ENCODE measurements around the gene KCNJ6. TPM values are rescaled to one million over a fixed set of nuclear protein-coding genes. Genes with fewer than 3 reads are reported as not detected.
"Not testable (repeated sequence)": the region's sequence is repeated elsewhere in the genome, so short reads cannot be mapped to it uniquely, and the experiment has no call there.

The KCNJ6 gene
- total RNA-seq, 1 donor from 2014 or later = 0.82 TPM

DNA sequence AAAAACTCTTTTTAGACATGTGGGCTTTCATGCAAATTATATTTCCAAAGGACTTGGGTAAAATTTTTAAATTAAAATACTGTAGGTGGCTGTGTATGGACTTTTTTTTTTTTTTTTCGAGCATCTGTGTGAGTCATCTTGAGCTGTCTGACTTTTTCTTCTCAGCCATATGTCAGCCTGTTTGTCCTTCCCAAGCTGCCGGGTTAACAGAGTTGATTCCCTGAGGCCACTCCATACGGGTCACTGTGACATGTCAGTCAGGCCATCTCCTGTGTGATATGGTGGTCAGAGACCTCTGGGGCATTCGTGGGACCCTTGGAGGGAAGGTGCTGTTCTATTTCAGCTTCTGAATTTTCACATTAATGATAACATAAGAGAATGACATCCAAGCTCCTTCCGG, 148.3 kb downstream of the KCNJ6 start:
- no peak for DNase-seq

GRCh38 chr21:37766129-37766528, 150.1 kb downstream of the KCNJ6 start:
- no peak for DNase-seq

DNA sequence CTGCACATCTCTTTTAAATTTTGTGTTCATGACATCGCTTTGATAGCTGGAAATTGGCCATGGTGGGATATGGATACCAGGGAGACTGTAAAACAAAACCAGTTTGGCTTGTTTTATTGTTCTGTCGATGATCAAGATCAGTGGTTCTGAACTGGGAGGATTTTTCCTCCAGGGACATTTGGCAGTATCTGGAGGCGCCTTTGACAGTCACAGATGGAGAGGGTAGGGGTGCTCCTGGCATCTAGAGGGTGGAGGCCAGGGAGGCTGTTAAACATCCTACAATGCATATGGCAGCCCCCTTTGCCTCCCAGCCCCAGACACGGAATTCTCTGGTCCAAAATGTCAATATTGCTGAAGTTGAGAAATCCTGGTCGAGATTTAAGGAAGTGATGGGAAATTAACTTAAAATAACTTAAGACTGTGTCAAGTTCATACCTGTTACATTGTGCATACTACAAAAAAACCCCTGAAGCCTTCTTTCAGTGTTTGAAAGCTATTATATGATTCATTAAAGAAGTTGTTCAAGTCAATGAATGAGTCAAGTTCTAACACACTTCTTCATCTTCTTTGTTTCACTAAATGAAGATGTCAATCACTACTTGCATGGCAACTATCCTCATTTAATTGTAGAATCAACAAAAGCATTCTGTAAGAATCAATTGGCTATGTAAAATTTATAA, 150.9 kb downstream of the KCNJ6 start:
- no peak for DNase-seq

GRCh38 chr21:37764691-37765090, 151.6 kb downstream of the KCNJ6 start:
- DNase-seq = no peak

GRCh38 chr21:37763298-37763697, 153.0 kb downstream of the KCNJ6 start:
- DNase-seq = no peak

GRCh38 chr21:37762606-37763005, 153.7 kb downstream of the KCNJ6 start:
- peak; percentile 53 for DNase-seq

GRCh38 chr21:37761406-37761805, 154.9 kb downstream of the KCNJ6 start:
- not testable (repeated sequence) for DNase-seq

GRCh38 chr21:37759777-37760176, 156.5 kb downstream of the KCNJ6 start:
- no peak for DNase-seq

DNA sequence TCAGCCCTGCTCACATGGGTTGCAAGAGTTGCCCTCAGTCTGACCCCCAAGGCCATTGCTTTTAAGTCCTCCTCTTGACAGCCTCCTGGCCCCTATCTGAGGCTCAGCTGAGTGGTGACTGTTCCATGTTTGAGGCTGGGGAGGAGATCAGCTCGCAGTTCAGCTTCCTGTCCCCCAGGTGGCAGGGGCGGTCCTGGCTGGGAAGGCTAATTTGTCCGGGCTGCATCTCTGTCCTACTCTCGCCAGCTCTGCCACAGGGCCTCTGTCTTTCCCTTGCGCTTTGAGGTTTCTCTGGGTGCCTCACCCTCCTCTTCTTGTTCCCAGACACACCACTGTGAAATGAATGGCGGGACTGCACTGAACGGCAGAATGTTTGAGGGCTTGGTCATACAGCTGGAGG, 157.3 kb downstream of the KCNJ6 start:
- no peak for DNase-seq

- DNase-seq = no peak
Measured at GRCh38 chr21:37757606-37758376, 158.5 kb downstream of the KCNJ6 start.

GRCh38 chr21:37753122-37753599, 163.1 kb downstream of the KCNJ6 start:
- DNase-seq = no peak

GRCh38 chr21:37751268-37751975, 164.8 kb downstream of the KCNJ6 start:
- DNase-seq = no peak

DNA sequence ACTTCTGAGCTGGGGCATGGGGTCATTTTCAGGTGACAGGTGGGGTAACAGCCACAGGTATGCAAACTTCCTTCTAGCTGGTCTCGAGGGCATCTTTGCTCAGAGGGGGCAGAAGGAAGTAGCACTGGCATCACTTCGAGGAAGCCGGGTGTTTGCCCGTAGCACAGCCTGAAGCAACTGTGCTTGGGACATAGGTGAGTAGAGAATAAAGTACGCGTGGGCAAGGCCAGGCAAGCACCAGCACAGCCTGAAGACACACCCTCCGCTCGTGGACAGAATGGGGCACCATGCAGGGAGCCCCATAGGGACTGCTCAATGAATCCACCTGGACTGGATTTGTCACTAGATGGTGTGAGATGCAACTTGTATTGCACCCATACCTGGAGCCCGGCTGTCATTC, 167.1 kb downstream of the KCNJ6 start:
- no peak for DNase-seq

- no peak for DNase-seq
Measured at GRCh38 chr21:37748351-37748750, 167.9 kb downstream of the KCNJ6 start.

DNA sequence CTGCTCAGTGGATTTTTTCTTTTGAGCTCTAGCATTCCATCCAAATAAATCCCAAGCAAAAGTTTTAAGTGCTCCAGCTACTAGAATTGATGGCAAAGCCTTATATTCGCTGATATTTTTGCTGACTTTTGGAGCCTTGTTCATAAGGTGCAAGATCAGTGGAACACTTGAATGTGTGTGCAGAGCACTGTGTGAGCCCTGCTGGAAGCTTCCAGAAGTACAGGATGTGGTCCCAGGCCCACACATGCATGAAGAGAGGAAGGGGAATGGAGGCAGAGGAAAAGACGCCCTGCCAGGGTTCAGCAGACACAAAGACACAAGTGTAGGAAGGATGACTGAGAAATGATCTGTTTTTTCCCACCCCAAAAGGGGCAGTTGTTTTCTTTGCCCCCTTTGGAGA, 169.4 kb downstream of the KCNJ6 start:
- DNase-seq = no peak

- no peak for DNase-seq
Measured at GRCh38 chr21:37744551-37744950, 171.7 kb downstream of the KCNJ6 start.

GRCh38 chr21:37742532-37742931, 173.7 kb downstream of the KCNJ6 start:
- no peak for DNase-seq

- DNase-seq = no peak
Measured at GRCh38 chr21:37742115-37742514, 174.1 kb downstream of the KCNJ6 start.

GRCh38 chr21:37737996-37738395, 178.3 kb downstream of the KCNJ6 start:
- DNase-seq = no peak

GRCh38 chr21:37737507-37737906, 178.8 kb downstream of the KCNJ6 start:
- peak; percentile 8 for DNase-seq

DNA sequence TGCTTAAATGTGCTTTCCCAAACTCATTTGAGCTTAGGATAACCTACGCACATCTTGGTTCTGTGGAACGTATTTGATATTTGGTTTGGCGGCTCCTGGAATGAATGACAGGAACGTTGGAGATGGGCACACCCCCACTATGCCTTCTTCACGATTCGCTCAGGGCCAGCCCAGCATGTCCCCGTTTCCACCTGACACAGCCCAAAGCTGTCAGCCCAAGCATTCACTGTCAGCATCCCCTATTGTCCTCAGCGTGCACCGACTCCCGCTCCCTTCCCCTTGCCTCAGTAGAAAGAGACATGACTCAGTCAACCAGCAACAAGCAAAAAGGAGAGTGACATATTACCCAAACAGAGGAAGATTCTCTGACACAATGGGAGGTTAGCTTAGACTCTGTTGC, 181.4 kb downstream of the KCNJ6 start:
- DNase-seq = no peak

DNA sequence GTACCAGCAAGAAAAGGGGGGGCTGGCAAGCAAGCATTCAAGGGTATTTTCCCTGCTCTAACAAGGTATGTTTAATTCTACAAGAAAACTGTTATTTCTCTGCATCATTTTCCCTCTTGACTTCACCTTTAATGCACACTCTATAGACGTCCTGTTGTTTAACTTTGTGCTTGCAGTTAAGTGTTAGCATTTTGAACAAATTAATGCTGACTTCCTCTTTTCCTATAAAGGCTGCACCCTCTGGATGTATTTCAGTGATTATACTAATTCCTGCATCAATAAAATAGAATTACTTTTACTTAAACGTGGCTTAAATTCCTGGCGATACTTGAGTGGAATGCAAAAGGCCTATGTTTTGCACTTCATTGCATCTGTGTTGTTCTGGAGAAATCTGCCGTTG, 183.3 kb downstream of the KCNJ6 start:
- no peak for DNase-seq

GRCh38 chr21:37724201-37724600, 192.1 kb downstream of the KCNJ6 start:
- DNase-seq = no peak
